NCI-H446 (cell line): ENCODE measurements around the gene UPF2.
"Not testable (repeated sequence)": the region's sequence is repeated elsewhere in the genome, so short reads cannot be mapped to it uniquely, and the experiment has no call there.

Source experiments
- DNase-seq, 2 experiments: peaks; one replicate each; lab custom pipeline; 2025; lab: John Stamatoyannopoulos, UW

The UPF2 gene

DNA sequence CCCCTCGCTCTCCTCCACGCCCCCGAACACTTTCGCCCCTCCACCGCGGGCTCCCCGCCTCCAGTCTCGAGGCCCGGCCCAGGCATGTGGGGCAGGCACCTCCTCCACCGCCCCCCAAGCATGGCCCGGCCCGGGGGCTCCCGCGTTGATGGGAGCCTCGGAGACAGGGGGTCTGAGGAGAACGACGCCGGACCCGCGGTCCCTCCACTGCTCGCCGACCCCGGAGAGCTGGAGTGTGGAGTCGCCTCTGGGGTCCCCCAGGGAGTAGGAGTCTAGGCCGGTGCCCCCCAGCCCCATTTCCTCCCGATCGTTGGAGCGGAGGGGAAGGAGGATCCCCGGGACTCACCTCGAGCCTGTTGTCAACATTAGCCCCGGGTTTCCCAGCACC is 206 bp downstream of the UPF2 start:
- DNase-seq, result no peak

DNA sequence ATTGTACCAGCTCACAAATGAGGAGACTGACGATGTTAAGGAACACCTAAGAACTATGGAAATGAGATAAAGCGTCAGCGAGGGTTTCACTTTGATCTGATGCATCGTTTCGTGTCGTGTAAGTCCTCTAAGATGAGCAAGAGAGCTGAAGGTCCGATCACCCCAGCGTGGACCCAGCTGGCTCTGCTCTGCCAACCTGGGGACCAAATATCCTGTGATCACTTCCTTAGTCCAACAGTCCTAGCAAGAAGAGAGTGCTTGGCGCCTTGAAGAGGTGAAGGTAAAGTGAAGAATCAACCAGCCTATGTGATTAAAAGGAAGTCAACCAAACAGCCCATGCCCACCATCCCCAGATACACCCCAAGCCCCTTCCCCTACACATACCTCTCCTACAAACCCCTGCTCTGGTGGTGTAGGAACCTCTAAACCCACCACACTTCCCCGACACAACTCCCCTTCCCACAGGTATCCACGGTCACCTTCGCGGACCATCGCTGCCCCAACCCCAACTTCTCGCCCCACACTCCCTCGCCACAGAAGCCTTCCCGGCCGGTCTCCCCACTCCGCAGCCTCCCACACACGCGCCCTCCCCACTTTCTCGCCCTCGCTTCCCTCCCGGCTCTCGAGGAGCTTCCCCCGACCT is 722 bp downstream of the UPF2 start:
- DNase-seq, result peak in 1 of 2 experiments; percentile 6

DNA sequence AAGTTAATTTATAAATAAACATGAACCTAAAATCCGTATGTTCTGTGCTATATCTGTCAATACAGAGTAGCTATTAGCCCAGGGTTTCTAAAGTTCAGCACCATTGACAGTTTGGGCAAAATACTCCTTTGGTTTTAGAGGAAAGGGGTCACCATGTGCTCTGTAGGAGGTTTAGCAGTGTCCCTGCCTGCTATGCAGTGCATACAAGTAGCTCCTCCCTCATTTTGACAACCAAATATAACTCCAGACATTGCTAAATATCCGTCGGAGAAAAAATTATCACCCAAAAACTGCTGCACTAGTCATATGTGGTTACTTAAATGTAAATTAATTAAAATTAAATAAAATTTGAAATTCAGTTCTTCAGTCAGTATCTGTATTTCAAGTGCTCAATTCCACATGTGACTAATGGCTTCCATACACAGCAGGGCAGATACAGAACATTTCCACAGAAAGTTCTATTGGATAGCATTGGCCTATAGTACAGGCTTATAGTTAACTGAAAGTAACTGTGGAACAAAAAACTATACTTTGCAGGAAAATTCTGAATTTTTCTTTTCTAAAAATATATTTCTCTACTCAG is 6.4 kb downstream of the UPF2 start:
- DNase-seq, result no peak

DNA sequence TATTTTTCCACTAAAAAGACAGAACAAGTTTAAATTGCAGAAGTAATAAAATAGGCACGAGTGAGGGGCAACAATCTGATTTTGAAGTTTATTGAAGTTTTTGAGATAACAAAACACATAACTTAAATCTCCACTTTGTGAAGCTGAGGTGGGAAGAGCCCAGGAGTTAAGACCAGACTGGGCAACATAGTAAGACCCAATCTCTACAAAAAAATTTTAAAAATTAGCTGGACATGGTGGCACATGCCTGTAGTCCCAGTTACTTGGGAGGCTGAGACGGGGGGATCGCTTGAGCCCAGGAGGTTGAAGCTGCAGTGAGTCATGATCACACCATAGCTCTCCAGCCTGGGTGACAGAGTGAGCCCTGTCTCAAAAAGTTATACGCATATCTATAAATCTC is 11.2 kb downstream of the UPF2 start:
- no peak for DNase-seq

DNA sequence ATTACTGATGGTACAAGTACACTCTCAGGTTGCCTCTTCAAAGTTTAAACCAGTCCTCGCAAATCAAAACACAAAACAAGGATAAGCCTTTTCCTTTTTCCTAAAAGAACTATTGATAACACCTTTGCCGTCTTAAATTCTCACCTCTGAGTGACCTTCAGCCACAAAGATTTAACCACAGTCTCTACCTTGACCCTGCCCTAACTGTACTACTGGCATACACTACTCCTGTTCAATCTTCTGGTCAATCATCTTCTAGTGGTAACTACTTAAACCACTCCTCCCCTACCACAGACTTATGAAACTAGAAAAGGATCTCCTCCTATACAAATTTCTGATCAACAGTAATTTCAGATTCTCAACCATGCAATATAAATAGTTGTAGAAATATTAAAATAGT is 15.1 kb downstream of the UPF2 start:
- no peak for DNase-seq

DNA sequence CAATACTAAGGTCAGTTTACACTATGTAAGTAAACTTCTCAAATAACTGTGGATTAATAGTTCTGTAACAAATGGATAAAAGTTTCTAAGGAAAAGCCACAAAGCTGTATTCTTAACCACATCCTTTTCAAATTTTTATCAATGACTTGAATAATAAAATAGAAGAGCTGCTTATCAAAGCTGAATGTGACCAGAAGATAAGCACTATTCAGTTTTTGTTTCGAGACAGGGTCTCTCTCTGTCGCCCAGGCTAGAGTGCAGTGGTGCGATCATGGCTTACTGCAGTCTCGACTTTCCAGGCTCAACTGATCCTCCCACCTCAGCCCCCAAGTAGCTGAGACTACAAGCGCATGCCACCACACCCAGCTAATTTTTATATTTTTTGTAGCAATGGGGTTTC is 17.0 kb downstream of the UPF2 start:
- no peak for DNase-seq

DNA sequence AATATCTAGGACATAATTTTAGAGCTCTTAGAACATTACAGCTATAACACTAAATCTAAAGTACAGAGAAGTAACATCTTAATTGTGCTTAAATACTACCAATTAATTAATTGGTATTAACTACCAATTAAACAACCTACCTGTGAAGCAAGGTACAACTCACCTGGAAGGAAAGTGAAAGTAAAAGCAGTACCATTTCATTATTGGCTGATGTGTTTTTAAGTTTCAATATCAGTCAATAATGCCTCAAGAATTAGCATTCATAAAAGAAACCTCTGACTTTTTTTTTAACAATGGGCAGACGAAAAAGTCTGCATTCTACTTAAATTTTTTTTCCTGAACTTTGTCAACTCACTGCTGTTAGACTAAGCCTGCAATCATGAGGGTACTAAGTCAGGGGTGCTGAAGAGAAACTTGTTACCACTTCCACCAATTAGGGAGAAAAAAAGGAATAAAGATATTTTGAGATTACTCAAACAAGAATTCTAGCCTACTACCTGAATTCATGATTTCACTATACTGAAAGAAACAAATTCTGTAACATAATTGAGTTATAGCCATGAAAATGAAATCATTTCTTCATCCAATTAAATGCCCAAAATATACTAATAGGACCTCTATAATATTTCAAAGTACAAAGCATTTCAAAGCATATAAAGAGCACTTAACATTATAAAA is 19.9 kb downstream of the UPF2 start:
- DNase-seq, result no peak

DNA sequence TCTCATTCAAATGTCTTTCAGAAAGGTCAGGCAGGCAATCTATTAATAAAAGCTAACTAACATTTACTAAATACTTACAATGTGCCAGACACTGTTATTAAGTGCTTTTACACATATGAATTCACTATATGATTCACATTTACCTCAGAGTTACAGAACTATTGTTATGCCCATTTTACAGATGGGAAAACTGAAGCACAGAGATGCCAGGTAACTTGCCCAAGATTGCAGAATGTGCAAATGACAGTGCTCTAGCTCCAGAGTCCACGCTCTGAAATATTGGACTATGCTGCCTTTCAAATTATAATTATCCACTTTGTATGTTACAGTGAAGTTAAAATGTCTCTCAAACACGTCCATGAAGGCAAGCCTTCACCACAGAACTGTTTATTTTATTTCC is 22.0 kb downstream of the UPF2 start:
- DNase-seq, result no peak

DNA sequence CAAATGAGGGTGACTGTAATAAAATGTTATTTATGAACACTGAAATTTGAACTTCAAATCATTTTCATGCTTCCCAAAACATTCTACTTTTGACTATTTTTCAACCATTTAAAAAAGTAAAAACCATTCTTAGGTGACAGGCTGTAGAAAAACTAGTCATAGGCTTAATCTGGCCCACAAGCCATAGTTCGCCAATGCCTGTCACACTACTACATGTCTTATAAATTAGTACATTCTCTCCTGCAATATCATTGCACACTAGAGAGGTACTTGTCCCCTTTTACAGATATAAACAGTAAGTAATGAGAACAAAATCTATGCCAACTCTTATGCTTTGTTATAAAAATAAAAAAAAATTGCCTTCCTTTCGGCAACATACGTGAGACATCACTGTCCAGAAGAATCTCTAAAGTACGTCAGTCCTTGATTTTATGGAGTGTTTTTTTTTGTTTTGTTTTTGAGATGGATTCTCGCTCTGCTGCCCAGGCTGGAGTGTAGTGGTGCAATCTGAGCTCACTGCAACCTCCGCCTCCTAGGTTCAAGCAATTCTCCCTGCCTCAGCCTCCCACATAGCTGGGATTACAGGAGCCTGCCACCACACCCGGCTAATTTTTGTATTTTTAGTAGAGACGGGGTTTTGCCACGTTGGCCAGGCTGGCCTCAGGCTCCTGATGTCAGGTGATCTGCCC is 23.2 kb downstream of the UPF2 start:
- DNase-seq, result no peak

DNA sequence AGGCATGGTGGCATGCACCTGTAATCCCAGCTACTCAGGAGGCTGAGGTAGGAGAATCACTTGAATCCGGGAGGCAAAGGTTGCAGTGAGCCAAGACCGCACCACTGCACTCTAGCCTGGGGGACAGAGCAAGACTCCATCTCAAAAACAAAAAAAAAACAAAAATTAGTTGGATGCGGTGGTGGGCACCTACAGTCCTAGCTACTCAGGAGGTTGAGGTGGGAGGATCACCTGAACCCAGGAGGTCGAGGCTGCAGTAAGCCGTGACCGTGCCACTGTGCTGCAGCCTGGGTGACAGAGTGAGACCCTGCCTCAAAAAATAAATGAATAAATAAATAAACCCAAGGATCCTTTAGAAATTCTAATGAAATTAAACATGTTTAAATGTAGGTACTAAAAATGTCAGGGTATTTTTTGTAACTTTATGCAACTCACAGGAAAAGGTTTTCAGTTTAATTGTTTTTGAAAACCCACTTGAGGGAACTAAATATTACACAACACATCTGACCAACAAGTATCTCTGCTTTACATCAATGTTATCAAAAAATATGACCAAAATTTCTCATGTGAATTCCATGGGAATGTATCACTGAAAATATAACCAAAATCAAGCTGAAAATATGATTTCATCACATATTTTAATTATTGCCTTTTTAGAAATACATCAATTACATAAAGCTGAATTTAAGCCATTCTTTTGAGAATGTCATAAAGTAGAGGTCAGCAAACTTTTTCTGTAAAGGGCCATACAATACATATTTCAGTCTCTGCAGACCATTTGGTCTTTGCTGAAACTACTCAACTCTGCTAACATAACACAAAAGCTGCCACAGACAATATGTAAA is 23.9 kb downstream of the UPF2 start:
- no peak for DNase-seq

DNA sequence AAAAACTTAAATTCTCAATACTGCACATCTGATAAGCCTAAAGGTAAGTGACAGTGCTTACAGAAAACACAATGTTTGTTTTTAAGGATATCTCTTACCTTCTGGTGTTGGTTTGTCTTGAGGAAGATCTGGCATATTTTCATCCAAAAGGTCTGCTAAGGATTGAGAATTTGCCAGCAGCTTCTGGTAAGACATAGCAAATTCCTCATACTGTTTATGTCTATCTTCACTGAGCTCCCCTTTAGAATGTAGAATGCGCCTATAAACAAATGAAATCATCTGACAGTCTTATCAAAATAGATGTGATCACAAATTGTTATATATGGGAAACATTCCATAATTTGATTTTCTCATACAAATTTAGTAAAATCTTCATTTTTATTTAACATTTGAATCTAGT is 28.7 kb downstream of the UPF2 start:
- DNase-seq, result no peak

DNA sequence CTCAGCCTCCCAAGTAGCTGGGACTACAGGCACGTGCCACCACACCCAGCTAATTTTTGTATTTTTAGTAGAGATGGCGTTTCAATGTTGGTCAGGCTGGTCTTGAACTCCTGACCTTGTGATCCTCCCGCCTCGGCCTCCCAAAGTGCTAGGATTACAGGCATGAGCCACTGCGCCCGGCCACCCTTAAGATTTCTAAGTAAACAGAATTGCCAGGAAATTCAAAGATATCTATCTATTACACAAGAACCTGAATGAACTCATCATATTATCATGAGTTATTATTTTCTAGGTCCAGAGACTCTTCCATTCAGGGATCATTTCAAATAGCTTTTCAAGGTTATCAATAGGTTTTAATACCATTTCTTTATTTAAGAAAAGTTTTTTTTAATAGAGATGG is 29.2 kb downstream of the UPF2 start:
- not testable (repeated sequence) for DNase-seq

DNA sequence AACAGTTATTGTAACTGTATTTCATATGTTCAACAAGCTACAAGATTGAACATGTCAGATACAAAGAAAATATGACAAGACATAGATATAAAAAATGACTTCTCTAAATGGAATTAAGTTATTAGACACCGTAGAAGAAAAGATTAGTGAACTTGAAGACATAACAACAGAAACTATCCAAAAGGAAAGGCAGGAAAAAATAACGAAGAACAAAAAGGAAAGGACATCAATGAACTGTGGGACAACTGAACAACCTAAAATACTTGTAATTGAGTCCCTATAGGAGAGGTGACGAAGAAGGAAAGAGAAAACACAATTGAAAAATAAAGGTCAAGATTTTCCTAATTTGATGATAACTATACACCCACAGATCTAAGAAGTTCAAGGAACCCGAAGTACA is 32.3 kb downstream of the UPF2 start:
- DNase-seq, result no peak

DNA sequence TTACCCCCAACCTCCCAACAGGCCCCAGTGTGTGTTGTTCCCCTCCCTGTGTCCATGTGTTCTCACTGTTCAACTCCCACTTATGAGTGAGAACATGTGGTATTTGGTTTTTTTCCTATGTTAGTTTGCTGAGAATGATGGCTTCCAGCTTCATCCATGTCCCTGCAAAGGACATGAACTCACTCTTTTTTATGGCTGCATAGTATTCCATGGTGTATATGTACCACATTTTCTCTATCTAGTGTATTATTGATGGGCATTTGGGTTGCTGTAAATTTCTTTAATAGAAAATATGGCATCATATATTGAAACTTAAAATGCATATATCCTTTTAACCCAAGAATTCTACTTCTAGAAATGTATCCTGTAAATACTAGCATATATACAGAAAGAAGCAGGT is 33.8 kb downstream of the UPF2 start:
- not testable (repeated sequence) for DNase-seq

DNA sequence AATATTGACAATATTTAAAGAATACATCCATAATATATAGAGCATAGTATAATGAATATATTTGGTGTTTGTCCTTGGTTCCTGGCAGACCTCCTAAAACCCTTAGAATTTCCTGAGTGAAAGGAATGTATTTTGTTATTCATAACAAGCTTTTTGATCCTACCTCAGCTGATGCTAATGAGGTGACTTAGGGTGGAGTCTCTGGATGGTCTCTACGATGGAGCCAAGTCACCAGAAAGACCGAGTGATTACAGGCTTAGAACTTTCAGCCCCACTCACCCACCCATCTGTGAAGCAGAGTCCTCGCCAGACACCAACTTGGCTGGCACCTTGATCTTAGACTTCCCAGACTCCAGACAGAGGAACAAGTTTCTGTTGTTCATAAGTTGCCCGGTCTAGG is 35.9 kb downstream of the UPF2 start:
- no peak for DNase-seq

DNA sequence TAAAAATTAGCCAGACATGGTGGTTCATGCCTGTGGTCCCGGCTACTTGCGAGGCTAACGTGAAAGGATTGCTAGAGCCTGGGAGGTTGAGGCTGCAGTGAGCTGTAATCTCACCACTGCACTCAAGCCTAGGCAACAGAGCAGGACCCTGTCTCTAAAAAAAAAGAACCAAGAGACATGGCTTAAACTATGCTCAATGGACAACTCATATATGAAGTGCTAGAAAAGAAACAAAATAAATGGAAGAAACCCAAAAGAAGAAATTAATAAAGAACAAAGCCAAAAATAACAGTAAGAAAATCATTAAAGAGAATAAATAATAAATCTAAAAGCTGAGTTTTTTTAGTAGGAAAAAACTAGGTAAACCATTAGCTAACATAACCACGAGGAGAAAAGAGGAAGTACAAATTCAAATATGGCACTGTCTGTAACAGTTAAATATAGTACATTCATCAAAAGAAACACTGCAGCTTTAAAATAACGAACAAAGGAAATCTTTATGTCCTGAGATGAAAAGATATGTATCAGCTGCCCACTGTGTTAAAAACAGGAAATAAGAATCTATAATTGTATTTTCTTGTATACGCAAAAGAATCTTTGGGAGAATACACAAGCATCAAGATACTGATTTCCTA is 48.7 kb downstream of the UPF2 start:
- DNase-seq, result no peak

DNA sequence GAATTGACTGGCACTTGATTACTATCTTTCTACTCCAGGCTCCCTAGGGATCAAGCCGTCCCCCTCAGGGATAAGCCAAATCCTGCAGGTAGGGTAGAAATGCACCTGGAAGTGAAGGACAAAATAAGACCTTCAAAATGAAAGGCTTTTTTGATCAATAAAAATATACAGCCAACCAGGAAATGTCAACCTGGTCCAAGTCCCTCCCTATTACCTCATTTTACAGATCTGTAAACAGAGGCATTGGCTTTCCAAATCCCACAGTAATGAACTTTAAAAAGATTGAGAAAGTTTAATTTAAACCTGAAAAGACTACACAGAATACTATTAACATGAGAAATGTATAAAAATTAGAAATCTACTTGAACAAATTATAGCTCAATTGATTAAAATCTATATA is 53.7 kb downstream of the UPF2 start:
- DNase-seq, result no peak

DNA sequence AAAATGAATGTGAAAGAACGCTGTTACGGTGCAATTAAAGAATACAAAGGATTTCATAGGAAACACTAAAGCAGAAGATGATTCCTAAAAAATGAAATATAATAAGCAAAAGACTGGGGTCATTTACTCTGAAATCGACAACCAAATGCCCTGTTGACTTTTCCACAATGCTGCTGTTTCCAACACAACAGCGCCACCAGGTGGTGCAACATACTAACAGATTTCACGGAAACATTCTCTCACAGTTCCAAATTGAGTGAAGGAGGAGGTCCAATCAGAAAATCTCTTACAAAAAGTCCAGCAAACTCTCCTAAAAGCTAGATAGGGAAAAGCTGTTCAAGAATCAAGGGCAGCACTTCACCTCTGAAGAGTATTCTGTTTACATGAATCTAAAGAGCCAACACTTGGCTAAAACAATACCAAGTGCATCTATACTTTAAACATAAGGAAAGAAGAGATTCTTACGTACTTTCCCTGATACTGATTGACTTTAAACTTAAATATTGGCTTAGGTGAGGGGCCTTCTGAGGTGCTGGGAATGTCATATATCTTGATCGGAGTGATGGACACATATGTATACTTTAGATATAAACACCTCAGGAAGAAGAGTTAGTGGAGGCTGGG is 55.9 kb downstream of the UPF2 start:
- DNase-seq, result peak; percentile 17 to 73

DNA sequence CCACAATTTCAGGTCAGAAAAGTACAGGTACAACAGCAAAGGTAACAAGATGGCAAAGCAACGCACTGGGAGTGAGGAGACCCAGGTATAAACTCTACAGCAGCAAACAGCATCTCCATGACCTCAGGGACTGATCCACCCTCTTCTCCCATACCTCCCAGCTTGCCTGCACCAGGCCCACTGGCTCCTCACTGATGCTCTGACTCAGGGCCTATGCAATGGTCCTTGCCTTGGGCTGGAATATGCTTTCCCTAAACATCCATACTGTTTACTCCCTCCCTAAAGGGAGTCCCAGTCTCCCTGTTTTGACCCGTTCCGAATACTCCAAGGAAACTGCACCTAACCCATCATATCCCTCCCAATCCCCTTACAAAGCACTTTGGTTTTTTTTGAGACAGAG is 60.4 kb downstream of the UPF2 start:
- DNase-seq, result no peak

DNA sequence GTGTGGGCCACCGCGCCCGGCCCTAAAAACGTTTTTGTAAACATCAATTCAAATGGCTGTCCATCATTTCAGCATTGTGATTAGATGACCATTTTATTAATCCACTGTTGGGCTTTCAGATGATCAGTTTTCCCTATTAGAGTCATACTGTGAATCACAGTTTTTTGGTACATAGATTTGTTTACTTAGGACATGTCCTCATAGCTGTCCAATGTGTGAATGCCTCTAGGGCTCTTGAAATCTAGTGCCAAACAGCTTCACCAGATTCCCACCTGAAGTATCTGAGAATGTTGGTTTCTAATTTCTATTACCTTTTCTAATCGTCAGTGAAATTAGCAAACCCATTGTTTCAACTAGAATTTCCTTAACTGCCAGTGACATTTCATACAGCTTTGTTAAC is 66.8 kb downstream of the UPF2 start:
- no peak for DNase-seq

DNA sequence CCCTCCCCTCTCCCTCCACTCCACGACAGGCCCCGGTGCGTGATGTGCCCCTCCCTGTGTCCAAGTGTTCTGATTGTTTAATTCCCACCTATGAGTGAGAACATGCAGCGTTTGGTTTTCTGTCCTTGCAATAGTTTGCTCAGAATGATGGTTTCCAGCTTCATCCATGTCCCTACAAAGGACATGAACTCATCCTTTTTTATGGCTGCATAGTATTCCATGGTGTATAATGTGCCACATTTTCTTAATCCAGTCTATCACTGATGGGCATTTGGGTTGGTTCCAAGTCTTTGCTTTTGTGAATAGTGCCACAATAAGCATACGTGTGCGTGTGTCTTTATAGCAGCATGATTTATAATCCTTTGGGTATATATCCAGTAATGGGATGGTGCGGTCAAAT is 70.1 kb downstream of the UPF2 start:
- DNase-seq, result not testable (repeated sequence)
